Caco-2 (cell line): ENCODE data around the gene ROBO1. TPM values are rescaled to one million over a fixed set of nuclear protein-coding genes. Genes with fewer than 3 reads are reported as not detected.

ENCODE experiments used
- BruUV-seq: library from RNA; stranded (reverse); fragments of 400-500 nt; replicated peaks from 2 replicates; lab custom pipeline; 2021; lab: Mats Ljungman, UMichigan
- CTCF ChIA-PET: fragments of 300-600 bp; sonication (Branson Sonifier 250); formaldehyde crosslinking; loops from one replicate; lab custom pipeline; 2022; ENCODE audit warnings: antibody characterized with exemption; lab: Charles Lee
- POLR2A ChIA-PET: fragments of 300-600 bp; sonication (Branson Sonifier 250); formaldehyde crosslinking; loops from one replicate; lab custom pipeline; 2022; ENCODE audit warnings: antibody characterized with exemption; lab: Charles Lee
- DNase-seq, 2 experiments: peaks; one replicate each; pipeline versions ENCODE4 v3.0.0 to v3.0.0-alpha.2; 2020 to 2022
- H3K27me3 ChIP-seq: replicated peaks from 2 replicates; pipeline ENCODE4 v1.6.0; 2011; ENCODE audit warnings: low read length; ENCODE audit not compliant: control insufficient read depth, insufficient read depth
- H3K36me3 ChIP-seq: 2 replicates; pipeline ENCODE4 v1.5.1; 2011; ENCODE audit warnings: low read length; ENCODE audit not compliant: control insufficient read depth, insufficient read depth
- H3K4me1 ChIP-seq: fragments of 250-450 bp; sonication (Bioruptor Pico); 2 replicates; pipeline ENCODE4 v1.5.1; 2020; ENCODE audit warnings: mild to moderate bottlenecking
- H3K4me3 ChIP-seq: 2 replicates; pipeline ENCODE4 v1.5.1; 2011; ENCODE audit warnings: low read depth, mild to moderate bottlenecking, control low read depth, low read length
- H3K9me3 ChIP-seq: fragments of 250-450 bp; sonication (Bioruptor Pico); 2 replicates; pipeline ENCODE4 v1.5.1; 2020; ENCODE audit warnings: mild to moderate bottlenecking, moderate library complexity
- H3K27ac Mint-ChIP-seq: one replicate; pipeline ENCODE4 v1.8.0; 2022; ENCODE audit warnings: mixed read lengths; ENCODE audit not compliant: unreplicated experiment
- H3K27me3 Mint-ChIP-seq: one replicate; pipeline ENCODE4 v1.8.0; 2022; ENCODE audit warnings: mixed read lengths; ENCODE audit not compliant: insufficient read depth, unreplicated experiment
- H3K36me3 Mint-ChIP-seq: one replicate; pipeline ENCODE4 v1.8.0; 2022; ENCODE audit warnings: mild to moderate bottlenecking, mixed read lengths; ENCODE audit not compliant: insufficient read depth, unreplicated experiment
- H3K4me1 Mint-ChIP-seq: one replicate; pipeline ENCODE4 v1.8.0; 2022; ENCODE audit warnings: low read depth, mixed read lengths; ENCODE audit not compliant: unreplicated experiment
- H3K4me3 Mint-ChIP-seq: one replicate; pipeline ENCODE4 v1.8.0; 2022; ENCODE audit warnings: mild to moderate bottlenecking, moderate library complexity, mixed read lengths; ENCODE audit not compliant: unreplicated experiment
- H3K9me3 Mint-ChIP-seq: one replicate; pipeline ENCODE4 v1.8.0; 2022; ENCODE audit warnings: mixed read lengths; ENCODE audit not compliant: unreplicated experiment
- intact Hi-C: fragments of 100-400 bp; cut with micrococcal nuclease; formaldehyde crosslinking; loops from one replicate; pipeline ENCODE4 v1.10.0; 2022; ENCODE audit not compliant: unreplicated experiment
- total RNA-seq: library from RNA; stranded (reverse); gene quantifications from 2 replicates; pipeline ENCODE4 v1.2.3, GENCODE V29; 2022
- TF ChIP-seq, protein P1 (sequence below), 2 experiments: fragments of 200-600 bp in 1 of 2; IDR thresholded peaks; 1 replicate in 1 of 2; 2 replicates in 1 of 2; pipeline versions ENCODE4 v1.5.1 to v1.8.0; 2011 to 2022; ENCODE audit warnings: antibody characterized with exemption in 1 of 2, control low read depth in 1 of 2, inconsistent platforms in 1 of 2, low read depth in 1 of 2, low read length in 1 of 2, mild to moderate bottlenecking in 1 of 2, moderate library complexity in 1 of 2; ENCODE audit not compliant: insufficient read depth in 1 of 2, severe bottlenecking in 1 of 2, unreplicated experiment in 1 of 2

ROBO1 gene
- total RNA-seq, 1 experiment from 2014 or later: 1.8 TPM

DNA sequence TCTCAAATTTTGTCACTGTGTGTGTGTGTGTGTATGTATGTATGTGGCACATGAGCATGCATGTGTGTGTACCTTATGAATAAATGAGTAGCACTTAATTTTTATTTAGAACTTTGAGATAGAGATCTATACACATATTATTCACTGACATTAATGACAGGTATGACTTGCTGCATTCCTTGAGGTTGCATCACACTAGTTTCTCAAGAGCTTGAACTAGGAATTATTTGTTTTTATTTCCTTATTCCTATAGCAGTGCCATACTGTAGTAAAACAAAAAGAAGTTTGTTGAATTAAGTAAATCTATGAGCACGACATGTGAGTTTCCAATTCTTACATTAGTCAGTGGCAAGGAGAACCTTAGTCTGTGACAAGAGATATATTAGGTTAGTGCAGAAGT lies 943.9 kb downstream of the ROBO1 start:
- Mint-ChIP-seq H3K4me3 (peak overlapping the region; percentile 22), H3K27me3 (no peaks in the 10 kb centered on the region), H3K9me3 (no peaks in the 10 kb centered on the region), H3K4me1 (peaks cover 17% of the 10 kb centered on the region), H3K36me3 (no peaks in the 10 kb centered on the region), H3K27ac (peak overlapping the region; percentile 72)
- CTCF ChIA-PET: no interaction called here
- Histone ChIP-seq H3K9me3 (no peaks in the 10 kb centered on the region), H3K27me3 (no peaks in the 10 kb centered on the region), H3K4me3 (no peak overlapping the region), H3K4me1 (peaks cover 4% of the 10 kb centered on the region), H3K36me3 (no peaks in the 10 kb centered on the region)
- DNase-seq: peak in 1 of 2 experiments; percentile 18
- POLR2A ChIA-PET: no interaction called here
- intact Hi-C loops: loop anchor here (1.0 kb wide), 1 partner anchor 9 kb away; no protein-coding TSS in a partner anchor
- BruUV-seq: no TSS peak
- TF ChIP-seq, protein P1, sequence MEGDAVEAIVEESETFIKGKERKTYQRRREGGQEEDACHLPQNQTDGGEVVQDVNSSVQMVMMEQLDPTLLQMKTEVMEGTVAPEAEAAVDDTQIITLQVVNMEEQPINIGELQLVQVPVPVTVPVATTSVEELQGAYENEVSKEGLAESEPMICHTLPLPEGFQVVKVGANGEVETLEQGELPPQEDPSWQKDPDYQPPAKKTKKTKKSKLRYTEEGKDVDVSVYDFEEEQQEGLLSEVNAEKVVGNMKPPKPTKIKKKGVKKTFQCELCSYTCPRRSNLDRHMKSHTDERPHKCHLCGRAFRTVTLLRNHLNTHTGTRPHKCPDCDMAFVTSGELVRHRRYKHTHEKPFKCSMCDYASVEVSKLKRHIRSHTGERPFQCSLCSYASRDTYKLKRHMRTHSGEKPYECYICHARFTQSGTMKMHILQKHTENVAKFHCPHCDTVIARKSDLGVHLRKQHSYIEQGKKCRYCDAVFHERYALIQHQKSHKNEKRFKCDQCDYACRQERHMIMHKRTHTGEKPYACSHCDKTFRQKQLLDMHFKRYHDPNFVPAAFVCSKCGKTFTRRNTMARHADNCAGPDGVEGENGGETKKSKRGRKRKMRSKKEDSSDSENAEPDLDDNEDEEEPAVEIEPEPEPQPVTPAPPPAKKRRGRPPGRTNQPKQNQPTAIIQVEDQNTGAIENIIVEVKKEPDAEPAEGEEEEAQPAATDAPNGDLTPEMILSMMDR (IDR thresholded peaks at IDR 0.05; ENCODE audit: insufficient read depth in 1 of 2, low read depth in 1 of 2, low read length in 1 of 2, severe bottlenecking in 1 of 2, unreplicated experiment in 1 of 2): no peak

- TF ChIP-seq, protein P1 (IDR thresholded peaks at IDR 0.05; ENCODE audit: insufficient read depth in 1 of 2, low read depth in 1 of 2, low read length in 1 of 2, severe bottlenecking in 1 of 2, unreplicated experiment in 1 of 2): no peak
- intact Hi-C loops: loop anchor here (1.0 kb wide), 1 partner anchor 8 kb away; no protein-coding TSS in a partner anchor
- H3K4me3 Mint-ChIP-seq: peak overlapping the region; percentile 22
- H3K27ac Mint-ChIP-seq: peak overlapping the region; percentile 72
- Histone ChIP-seq H3K27me3 (no peaks in the 10 kb centered on the region), H3K4me1 (peaks cover 4% of the 10 kb centered on the region), H3K36me3 (no peaks in the 10 kb centered on the region), H3K4me3 (no peak overlapping the region), H3K9me3 (no peaks in the 10 kb centered on the region)
- H3K36me3 Mint-ChIP-seq: no peaks in the 10 kb centered on the region
- BruUV-seq: no TSS peak
- CTCF ChIA-PET: no interaction called here
- H3K9me3 Mint-ChIP-seq: no peaks in the 10 kb centered on the region
- no peak for DNase-seq
- POLR2A ChIA-PET: no interaction called here
- peaks cover 17% of the 10 kb centered on the region for H3K4me1 Mint-ChIP-seq
- H3K27me3 Mint-ChIP-seq: no peaks in the 10 kb centered on the region
These were observed 944.4 kb downstream of the ROBO1 start for GRCh38 chr3:78823434-78823833.

- intact Hi-C loops: loop anchor here (1.0 kb wide), 1 partner anchor 7 kb away; no protein-coding TSS in a partner anchor
- H3K9me3 Mint-ChIP-seq: no peaks in the 10 kb centered on the region
- no peak overlapping the region for H3K4me3 ChIP-seq
- no peak overlapping the region for H3K27ac Mint-ChIP-seq
- ChIA-PET POLR2A (no interaction called here), CTCF (no interaction called here)
- TF ChIP-seq, protein P1 (IDR thresholded peaks at IDR 0.05; ENCODE audit: insufficient read depth in 1 of 2, low read depth in 1 of 2, low read length in 1 of 2, severe bottlenecking in 1 of 2, unreplicated experiment in 1 of 2): no peak
- no peak overlapping the region for H3K4me3 Mint-ChIP-seq
- H3K27me3 ChIP-seq: no peaks in the 10 kb centered on the region
- H3K4me1 Mint-ChIP-seq: peaks cover 17% of the 10 kb centered on the region
- DNase-seq: no peak
- H3K9me3 ChIP-seq: no peaks in the 10 kb centered on the region
- peaks cover 4% of the 10 kb centered on the region for H3K4me1 ChIP-seq
- H3K36me3 ChIP-seq: no peaks in the 10 kb centered on the region
- no TSS peak for BruUV-seq
- no peaks in the 10 kb centered on the region for H3K27me3 Mint-ChIP-seq
- H3K36me3 Mint-ChIP-seq: no peaks in the 10 kb centered on the region
These were observed 945.1 kb downstream of the ROBO1 start for GRCh38 chr3:78822726-78823125.
